GM19467 (cell line): Measurements from ENCODE around the gene ZNG1C.
"Not testable (repeated sequence)": the region's sequence is repeated elsewhere in the genome, so short reads cannot be mapped to it uniquely, and the experiment has no call there.

ENCODE experiments used
- ATAC-seq: cut with Tn5 transposase; IDR thresholded peaks from one replicate; pipeline ENCODE4 v1.9.1; 2021; ENCODE audit warnings: mild to moderate bottlenecking, moderate library complexity; ENCODE audit not compliant: unreplicated experiment

The ZNG1C gene

GRCh38 chr9:68241683-68242082 lies at the start of gene ZNG1C:
Gene ZNG1C, plus strand, starts transcription at chr9:68241983. Its CDS starts 49 bp downstream, at chr9:68242032.
- ATAC-seq: not testable (repeated sequence)

GRCh38 chr9:68242437-68242836 lies 654 bp downstream of the ZNG1C start:
- ATAC-seq: not testable (repeated sequence)

- ATAC-seq: not testable (repeated sequence)
These were observed 39.3 kb downstream of the ZNG1C start for GRCh38 chr9:68281041-68281440.

- not testable (repeated sequence) for ATAC-seq
These were observed 60.8 kb downstream of the ZNG1C start, which contains the start of gene FOXD4L3 for GRCh38 chr9:68302567-68302966. Gene FOXD4L3, plus strand, starts transcription at chr9:68302867. Its CDS starts 85 bp downstream, at chr9:68302952.

- ATAC-seq: not testable (repeated sequence)
These were observed 62.0 kb downstream of the ZNG1C start for GRCh38 chr9:68303771-68304170.

- ATAC-seq: not testable (repeated sequence)
These were observed 62.4 kb downstream of the ZNG1C start for GRCh38 chr9:68304212-68304611.

- not testable (repeated sequence) for ATAC-seq
These were observed 63.0 kb downstream of the ZNG1C start for GRCh38 chr9:68304777-68305176.

GRCh38 chr9:68305680-68306285 lies 64.0 kb downstream of the ZNG1C start:
- ATAC-seq: not testable (repeated sequence)

- ATAC-seq: not testable (repeated sequence)
These were observed 64.7 kb downstream of the ZNG1C start for GRCh38 chr9:68306391-68306964.

GRCh38 chr9:68307127-68307526 lies 65.3 kb downstream of the ZNG1C start:
- not testable (repeated sequence) for ATAC-seq

- not testable (repeated sequence) for ATAC-seq
These were observed 65.9 kb downstream of the ZNG1C start for GRCh38 chr9:68307654-68308053.

- not testable (repeated sequence) for ATAC-seq
These were observed 69.4 kb downstream of the ZNG1C start for GRCh38 chr9:68311208-68311607.

GRCh38 chr9:68318209-68318608 lies 76.4 kb downstream of the ZNG1C start:
- ATAC-seq: not testable (repeated sequence)

GRCh38 chr9:68323749-68324148 lies 82.0 kb downstream of the ZNG1C start:
- not testable (repeated sequence) for ATAC-seq

- not testable (repeated sequence) for ATAC-seq
These were observed 82.7 kb downstream of the ZNG1C start for GRCh38 chr9:68324518-68324917.

GRCh38 chr9:68329106-68329505 lies 87.3 kb downstream of the ZNG1C start:
- not testable (repeated sequence) for ATAC-seq

- not testable (repeated sequence) for ATAC-seq
These were observed 88.9 kb downstream of the ZNG1C start for GRCh38 chr9:68330531-68331173.

- not testable (repeated sequence) for ATAC-seq
These were observed 90.3 kb downstream of the ZNG1C start for GRCh38 chr9:68332122-68332521.

GRCh38 chr9:68335935-68336334 lies 94.2 kb downstream of the ZNG1C start:
- not testable (repeated sequence) for ATAC-seq

- not testable (repeated sequence) for ATAC-seq
These were observed 95.0 kb downstream of the ZNG1C start for GRCh38 chr9:68336639-68337339.

GRCh38 chr9:68338000-68338399 lies 96.2 kb downstream of the ZNG1C start:
- not testable (repeated sequence) for ATAC-seq
